ENCODE results near the gene ARMH2. TPM values are rescaled to one million over a fixed set of nuclear protein-coding genes. Genes with fewer than 3 reads are reported as not detected.

ARMH2 gene
- total and polyA plus RNA-seq, 12 donors = 0.39 TPM; not detected in 11

GRCh38 chr6:24775520-24776058 lies 23.1 kb downstream of the ARMH2 start:
- TF ChIP-seq POLR2A (IDR thresholded peaks at IDR 0.05) (no peak), CTCF (IDR thresholded peaks at IDR 0.05) (no peak)
- peaks cover 14 to 21% of the 10 kb centered on the region in 2 donors for H3K4me1 ChIP-seq (replicated peaks in 1 of 2)
- no peaks in the 10 kb centered on the region for H3K9me3 ChIP-seq (replicated peaks in 1 of 3)
- DNase-seq = peak in 4 of 7 donors; percentile 25 to 35 (median 32)
- no peaks in the 10 kb centered on the region for H3K27me3 ChIP-seq
- H3K36me3 ChIP-seq (replicated peaks in 1 of 2) = peaks cover 0 to under 1% of the 10 kb centered on the region in 2 donors
- H3K27ac ChIP-seq = peak overlapping the region; percentile 77 to 96 (median 92)
- 2 to 10% (median 8%) methylated on average over 19 to 20 of the region's 20 CpGs for WGBS, 4 donors
- peak overlapping the region; percentile 63 to 77 (median 70) for H3K4me3 ChIP-seq
- intact Hi-C loops (cut with DNase I) = no loop called here

- peak; percentile 96 to 99 (median 99) for DNase-seq
- intact Hi-C loops (cut with DNase I) = no loop called here
- H3K27me3 ChIP-seq = no peaks in the 10 kb centered on the region
- no peaks in the 10 kb centered on the region for H3K36me3 ChIP-seq (replicated peaks in 1 of 2)
- 0 to 1% (median 1%) methylated on average over 13 to 75 of the region's 75 CpGs for WGBS, 4 donors
- TF ChIP-seq POLR2A (IDR thresholded peaks at IDR 0.05) (peak; percentile 24 to 72), CTCF (IDR thresholded peaks at IDR 0.05) (peak in 1 of 6 experiments; percentile 8)
- H3K27ac ChIP-seq = peak within 1 kb of the TSS; percentile 77 to 96 (median 92)
- H3K4me1 ChIP-seq (replicated peaks in 1 of 2) = peaks cover 14 to 21% of the 10 kb centered on the region in 2 donors
- H3K4me3 ChIP-seq = peak within 1 kb of the TSS; percentile 63 to 77 (median 70)
- no peaks in the 10 kb centered on the region for H3K9me3 ChIP-seq (replicated peaks in 1 of 3)
Observed at GRCh38 chr6:24774696-24775519, 23.8 kb downstream of the ARMH2 start, which contains the start of gene GMNN. Gene GMNN (plus strand): TSS chr6:24774937. CDS start chr6:24777247, 2,310 bp downstream.

- intact Hi-C loops (cut with DNase I) = loop anchor here (10.0 kb wide), 2 partner anchors 54 to 194 kb away; partner anchors contain the start of gene C6orf62 (in 1 of the 2)
Observed at GRCh38 chr6:24768361-24768760, 30.4 kb downstream of the ARMH2 start.

More at GRCh38 chr6:24768361-24768760, 30.4 kb downstream of the ARMH2 start:
- Histone ChIP-seq H3K27me3 (no peaks in the 10 kb centered on the region), H3K9me3 (replicated peaks in 1 of 3) (no peaks in the 10 kb centered on the region), H3K36me3 (replicated peaks in 1 of 2) (no peaks in the 10 kb centered on the region), H3K27ac (no peak overlapping the region), H3K4me1 (replicated peaks in 1 of 2) (peaks cover 0 to 5% of the 10 kb centered on the region in 2 donors), H3K4me3 (no peak overlapping the region)
- TF ChIP-seq POLR2A (IDR thresholded peaks at IDR 0.05) (no peak), CTCF (IDR thresholded peaks at IDR 0.05) (no peak)
- WGBS, 4 donors = 90 to 94% (median 90%) methylated on average over 5 of the region's 5 CpGs
- DNase-seq = no peak
